Natural killer cell (primary cell): Measurements from ENCODE around the gene ARL6IP1. TPM values are rescaled to one million over a fixed set of nuclear protein-coding genes. Genes with fewer than 3 reads are reported as not detected.
A peak's percentile ranks its signal among the peaks of the same experiment; 100 is the strongest.
"Not testable (repeated sequence)": the region's sequence is repeated elsewhere in the genome, so short reads cannot be mapped to it uniquely, and the experiment has no call there.

ENCODE experiments used
- ATAC-seq, 3 donors: fragments of 150-1000 bp in 2 of 3; fragments of 200-7000 bp in 1 of 3; cut with Tn5 transposase; 1 replicate in 1 of 3; 2 replicates in 2 of 3; pipeline ENCODE4 v1.10.0; 2021; ENCODE audit warnings: mild to moderate bottlenecking in 2 of 3, moderate library complexity in 2 of 3
- DNase-seq, 2 donors: peaks; one replicate each; pipeline versions ENCODE4 v3.0.0 to v3.0.0-alpha.2; 2013 to 2021; ENCODE audit warnings: mixed read lengths in 1 of 2
- H3K27ac ChIP-seq: one replicate; pipeline ENCODE4 v1.5.1; 2013; ENCODE audit warnings: mild to moderate bottlenecking, low read length
- H3K27me3 ChIP-seq: one replicate; pipeline ENCODE4 v1.6.1; 2013; ENCODE audit warnings: low read length; ENCODE audit not compliant: control insufficient read depth, insufficient read depth
- H3K36me3 ChIP-seq: one replicate; pipeline ENCODE4 v1.6.1; 2013; ENCODE audit warnings: low read length; ENCODE audit not compliant: control insufficient read depth, insufficient read depth
- H3K4me1 ChIP-seq: one replicate; pipeline ENCODE4 v1.6.1; 2013; ENCODE audit warnings: low read length; ENCODE audit not compliant: control insufficient read depth, insufficient read depth
- H3K4me3 ChIP-seq: one replicate; pipeline ENCODE4 v1.5.1; 2013; ENCODE audit warnings: low read length
- H3K9me3 ChIP-seq: one replicate; pipeline ENCODE4 v1.6.1; 2013; ENCODE audit warnings: low read length; ENCODE audit not compliant: control insufficient read depth, insufficient read depth
- H3K27ac Mint-ChIP-seq, 2 donors: one replicate each; pipeline ENCODE4 v1.8.0; 2022; ENCODE audit warnings: mild to moderate bottlenecking in 2 of 2, mixed read lengths in 2 of 2, moderate library complexity in 1 of 2
- H3K27me3 Mint-ChIP-seq, 2 donors: one replicate each; pipeline ENCODE4 v1.8.0; 2022; ENCODE audit warnings: low read depth in 2 of 2, mixed read lengths in 2 of 2
- H3K36me3 Mint-ChIP-seq: one replicate; pipeline ENCODE4 v1.8.0; 2022; ENCODE audit warnings: mixed read lengths
- H3K4me1 Mint-ChIP-seq, 2 donors: one replicate each; pipeline ENCODE4 v1.8.0; 2022; ENCODE audit warnings: mixed read lengths in 2 of 2
- H3K4me3 Mint-ChIP-seq: one replicate; pipeline ENCODE4 v1.8.0; 2022; ENCODE audit warnings: mild to moderate bottlenecking, moderate library complexity, mixed read lengths
- H3K9me3 Mint-ChIP-seq, 2 donors: one replicate each; pipeline ENCODE4 v1.8.0; 2022; ENCODE audit warnings: mixed read lengths in 2 of 2
- WGBS: methylation state at CpG from one replicate; pipeline ENCODE4 v1.1.7; 2013; ENCODE audit warnings: missing lambda C conversion rate; ENCODE audit not compliant: insufficient coverage; 5-methylcytosine and 5-hydroxymethylcytosine counted together
- intact Hi-C: fragments of 100-400 bp; cut with micrococcal nuclease; formaldehyde crosslinking; loops from one replicate; pipeline ENCODE4 v1.14.2; 2022
- total RNA-seq, 4 donors: library from RNA; stranded (reverse); fragments of 120-200 nt in 1 of 4; gene quantifications; one replicate each; pipeline versions ENCODE4 v1.2.3 to v1.2.4, GENCODE V29; 2013 to 2022

Gene ARL6IP1
- total RNA-seq, 3 donors from 2014 or later (not counting 1 experiment from before 2014, with no cell fraction given): 138 to 143 (median 140) TPM

GRCh38 chr16:18777664-18778063, 23.7 kb downstream of the ARL6IP1 start:
- H3K36me3 Mint-ChIP-seq, H3K4me3 Mint-ChIP-seq, H3K9me3 Mint-ChIP-seq, ATAC-seq, H3K4me1 ChIP-seq, DNase-seq, H3K36me3 ChIP-seq, H3K4me3 ChIP-seq, H3K27ac ChIP-seq, H3K27me3 ChIP-seq, H3K27me3 Mint-ChIP-seq, H3K4me1 Mint-ChIP-seq, H3K9me3 ChIP-seq, intact Hi-C loops: not testable (repeated sequence)
- 100% methylated on average over 1 of the region's 1 CpG for WGBS
- H3K27ac Mint-ChIP-seq: peak overlapping the region in 1 of 2 donors; percentile 16

- H3K9me3 ChIP-seq, H3K9me3 Mint-ChIP-seq, H3K4me1 ChIP-seq, H3K27ac ChIP-seq, H3K4me3 Mint-ChIP-seq, H3K36me3 Mint-ChIP-seq, intact Hi-C loops, H3K27me3 Mint-ChIP-seq, H3K36me3 ChIP-seq, H3K4me3 ChIP-seq, H3K4me1 Mint-ChIP-seq, ATAC-seq, H3K27me3 ChIP-seq, H3K27ac Mint-ChIP-seq, DNase-seq: not testable (repeated sequence)
- 92% methylated on average over 5 of the region's 5 CpGs for WGBS
Observed at GRCh38 chr16:18776334-18776733, 25.0 kb downstream of the ARL6IP1 start.

GRCh38 chr16:18774651-18775050, 26.7 kb downstream of the ARL6IP1 start:
- DNase-seq, H3K36me3 ChIP-seq, ATAC-seq, H3K4me3 Mint-ChIP-seq, H3K9me3 Mint-ChIP-seq, H3K9me3 ChIP-seq, H3K4me3 ChIP-seq, H3K27ac Mint-ChIP-seq, H3K4me1 Mint-ChIP-seq, H3K36me3 Mint-ChIP-seq, H3K27me3 ChIP-seq, intact Hi-C loops, H3K4me1 ChIP-seq, H3K27me3 Mint-ChIP-seq, H3K27ac ChIP-seq: not testable (repeated sequence)
- 85% methylated on average over 4 of the region's 4 CpGs for WGBS

DNA sequence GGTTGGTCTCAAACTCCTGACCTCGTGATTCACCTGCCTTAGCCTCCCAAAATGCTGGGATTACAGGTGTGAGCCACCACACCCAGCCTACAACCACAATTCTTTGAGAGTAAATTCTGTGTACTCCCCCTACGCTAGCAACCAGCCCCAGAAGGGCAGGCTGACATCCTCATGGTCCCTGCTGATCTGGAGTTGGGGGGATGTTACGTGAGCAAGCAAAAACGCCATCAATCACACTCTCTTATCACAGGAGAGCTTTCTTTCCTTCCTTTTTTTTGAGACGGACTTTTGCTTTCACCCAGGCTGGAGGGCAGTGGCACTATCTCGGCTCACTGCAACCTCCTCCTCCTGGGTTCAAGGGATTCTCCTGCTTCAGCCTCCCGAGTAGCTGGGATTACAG, 29.2 kb downstream of the ARL6IP1 start:
- H3K27me3 ChIP-seq, H3K27ac ChIP-seq, H3K36me3 ChIP-seq, H3K9me3 ChIP-seq, H3K4me3 Mint-ChIP-seq, DNase-seq, H3K27me3 Mint-ChIP-seq, H3K4me3 ChIP-seq, H3K36me3 Mint-ChIP-seq, H3K9me3 Mint-ChIP-seq, H3K27ac Mint-ChIP-seq, H3K4me1 ChIP-seq, intact Hi-C loops, ATAC-seq: not testable (repeated sequence)
- WGBS: 52% methylated on average over 6 of the region's 7 CpGs
- peaks cover 12% of the 10 kb centered on the region in 2 donors for H3K4me1 Mint-ChIP-seq

- not testable (repeated sequence) for ATAC-seq, H3K36me3 Mint-ChIP-seq
- 98% methylated on average over 10 of the region's 11 CpGs for WGBS
Observed at GRCh38 chr16:18770336-18770962, 30.9 kb downstream of the ARL6IP1 start.

GRCh38 chr16:18767217-18767616, 34.1 kb downstream of the ARL6IP1 start:
- peak overlapping the region; percentile 31 for H3K27ac ChIP-seq
- 11% methylated on average over 4 of the region's 7 CpGs for WGBS
- Mint-ChIP-seq H3K4me3 (peak overlapping the region; percentile 49), H3K27ac (peak overlapping the region; percentile 65 to 82), H3K4me1 (peaks cover 12% of the 10 kb centered on the region in 2 donors)
- H3K9me3 Mint-ChIP-seq, H3K27me3 ChIP-seq, H3K36me3 ChIP-seq, H3K9me3 ChIP-seq, H3K36me3 Mint-ChIP-seq, H3K27me3 Mint-ChIP-seq, intact Hi-C loops, H3K4me3 ChIP-seq: not testable (repeated sequence)
- peaks cover 21% of the 10 kb centered on the region for H3K4me1 ChIP-seq
- DNase-seq (peak in 1 of 2 donors; percentile 64), ATAC-seq (peak; percentile 89 to 93 (median 92))

More at GRCh38 chr16:18770336-18770962, 30.9 kb downstream of the ARL6IP1 start:
- DNase-seq, H3K4me3 Mint-ChIP-seq, H3K4me3 ChIP-seq, H3K27me3 ChIP-seq, H3K36me3 ChIP-seq, H3K9me3 ChIP-seq, H3K27me3 Mint-ChIP-seq, H3K9me3 Mint-ChIP-seq, intact Hi-C loops, H3K27ac ChIP-seq: not testable (repeated sequence)
- peak overlapping the region in 1 of 2 donors; percentile 11 for H3K27ac Mint-ChIP-seq
- peaks cover 21% of the 10 kb centered on the region for H3K4me1 ChIP-seq
- peaks cover 12% of the 10 kb centered on the region in 2 donors for H3K4me1 Mint-ChIP-seq

DNA sequence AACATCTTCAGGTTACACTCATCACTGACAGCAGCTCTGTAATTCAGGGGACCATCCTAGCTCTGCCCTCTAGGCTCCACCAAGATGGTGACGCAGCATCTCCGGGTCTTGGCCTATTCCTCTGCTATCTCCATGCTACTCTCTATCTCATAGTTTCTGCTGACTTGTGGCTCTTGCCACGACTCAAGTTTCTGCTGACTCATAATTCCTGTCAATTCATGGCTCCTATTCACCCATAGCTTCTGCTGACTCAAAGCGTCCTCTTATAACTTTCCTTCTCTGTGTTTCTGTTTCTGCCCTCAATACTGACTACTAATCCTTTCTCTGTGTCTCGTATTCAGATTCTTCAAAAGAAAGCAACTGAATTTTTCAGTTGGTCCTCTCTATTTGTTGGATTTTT, 38.6 kb downstream of the ARL6IP1 start:
- not testable (repeated sequence) for H3K36me3 Mint-ChIP-seq

More for the DNA sequence above, 38.6 kb downstream of the ARL6IP1 start:
- H3K9me3 Mint-ChIP-seq, intact Hi-C loops, H3K27me3 ChIP-seq, DNase-seq, H3K27ac ChIP-seq, H3K27me3 Mint-ChIP-seq, H3K27ac Mint-ChIP-seq, ATAC-seq, H3K9me3 ChIP-seq, H3K4me3 ChIP-seq, H3K4me3 Mint-ChIP-seq, H3K36me3 ChIP-seq: not testable (repeated sequence)
- WGBS: 15% methylated on average over 2 of the region's 5 CpGs
- peaks cover 18% of the 10 kb centered on the region for H3K4me1 ChIP-seq
- peaks cover 7 to 14% of the 10 kb centered on the region in 2 donors for H3K4me1 Mint-ChIP-seq
